Frontal cortex (tissue), 4 donors: ENCODE measurements around the gene NDOR1. TPM values are rescaled to one million over a fixed set of nuclear protein-coding genes. Genes with fewer than 3 reads are reported as not detected.
A peak's percentile ranks its signal among the peaks of the same experiment; 100 is the strongest.

Source experiments
- DNase-seq, 2 donors: peaks; one replicate each; pipeline ENCODE4 v3.0.0; 2012; ENCODE audit warnings: low spot score in 2 of 2
- FAIRE-seq: peaks from 2 replicates; lab custom pipeline; 2012; peaks lifted over from hg19 to GRCh38; lab: Jason Lieb, UNC
- total RNA-seq: library from RNA; depleted of rRNA; stranded (reverse); fragments of >200 nt; gene quantifications from one replicate; pipeline ENCODE4 v1.2.3, GENCODE V29; 2014
- donor health status: control.
- donor health status: control.
- donor health status: control.

NDOR1 gene
- total RNA-seq, 1 donor from 2014 or later: 3.3 TPM

GRCh38 chr9:137180491-137180890, 25.0 kb upstream of the NDOR1 start:
- no peak for DNase-seq
- no peak for FAIRE-seq

GRCh38 chr9:137181680-137182079, 23.8 kb upstream of the NDOR1 start:
- DNase-seq (no peak), FAIRE-seq (no peak)

- no peak for FAIRE-seq
These were observed 22.7 kb upstream of the NDOR1 start for GRCh38 chr9:137182836-137183235.

GRCh38 chr9:137183980-137184595, 21.4 kb upstream of the NDOR1 start:
- DNase-seq: no peak
- no peak for FAIRE-seq

More at GRCh38 chr9:137182836-137183235, 22.7 kb upstream of the NDOR1 start:
- no peak for DNase-seq

GRCh38 chr9:137184881-137185660, 20.4 kb upstream of the NDOR1 start:
- FAIRE-seq: no peak

GRCh38 chr9:137185921-137186320, 19.6 kb upstream of the NDOR1 start:
- FAIRE-seq: no peak
- DNase-seq: no peak

More at GRCh38 chr9:137184881-137185660, 20.4 kb upstream of the NDOR1 start:
- no peak for DNase-seq

GRCh38 chr9:137186385-137186784, 19.1 kb upstream of the NDOR1 start:
- DNase-seq (no peak), FAIRE-seq (no peak)

- DNase-seq (no peak), FAIRE-seq (no peak)
These were observed 18.1 kb upstream of the NDOR1 start for GRCh38 chr9:137187386-137187785.

- DNase-seq: no peak
- FAIRE-seq: no peak
These were observed 17.4 kb upstream of the NDOR1 start for GRCh38 chr9:137188086-137188489.

GRCh38 chr9:137188490-137189296, 16.8 kb upstream of the NDOR1 start, which contains the start of the genes ANAPC2 and SSNA1:
Gene ANAPC2, minus strand, starts transcription at chr9:137188560. Its CDS starts 28 bp downstream, at chr9:137188532.
Gene SSNA1, plus strand, starts transcription at chr9:137188676. Its CDS starts 51 bp downstream, at chr9:137188727.
- no peak for FAIRE-seq
- DNase-seq: peak; percentile 95

GRCh38 chr9:137189297-137190295, 15.9 kb upstream of the NDOR1 start:
- DNase-seq (no peak), FAIRE-seq (no peak)

- FAIRE-seq (no peak), DNase-seq (no peak)
These were observed 15.1 kb upstream of the NDOR1 start for GRCh38 chr9:137190315-137190856.

GRCh38 chr9:137191245-137191644, 14.3 kb upstream of the NDOR1 start:
- DNase-seq (no peak), FAIRE-seq (no peak)

GRCh38 chr9:137191691-137192447, 13.6 kb upstream of the NDOR1 start:
- DNase-seq (no peak), FAIRE-seq (no peak)

- FAIRE-seq: no peak
- DNase-seq: no peak
These were observed 13.1 kb upstream of the NDOR1 start for GRCh38 chr9:137192448-137192780.

- FAIRE-seq (no peak), DNase-seq (no peak)
These were observed 12.6 kb upstream of the NDOR1 start for GRCh38 chr9:137192859-137193258.

GRCh38 chr9:137193771-137194170, 11.7 kb upstream of the NDOR1 start:
- FAIRE-seq (no peak), DNase-seq (no peak)

- DNase-seq (peak in 1 of 2 donors; percentile 83), FAIRE-seq (no peak)
These were observed 11.1 kb upstream of the NDOR1 start for GRCh38 chr9:137194388-137194787.
